RWPE2 (cell line): ENCODE results near the gene PLXNA3.

ENCODE experiments used
- ATAC-seq: fragments of 200-7000 bp; cut with Tn5 transposase; 3 replicates; pipeline ENCODE4 v1.9.1; 2021; ENCODE audit warnings: low read depth
- DNase-seq: peaks from one replicate; pipeline ENCODE4 v3.0.0-alpha.2; 2020; ENCODE audit warnings: low spot score
- H3K27ac ChIP-seq: fragments of 450-650 bp; 2 replicates; pipeline ENCODE4 v1.5.1; 2017; ENCODE audit warnings: mild to moderate bottlenecking; ENCODE audit not compliant: poor library complexity, severe bottlenecking
- H3K27me3 ChIP-seq: fragments of 250-450 bp; sonication (Bioruptor Pico); 2 replicates; pipeline ENCODE4 v1.5.1; 2021; ENCODE audit warnings: mild to moderate bottlenecking, moderate library complexity; ENCODE audit not compliant: insufficient read depth, poor library complexity, severe bottlenecking
- H3K36me3 ChIP-seq: fragments of 250-450 bp; sonication (Bioruptor Pico); 2 replicates; pipeline ENCODE4 v1.5.1; 2020; ENCODE audit warnings: low read depth, mild to moderate bottlenecking, moderate library complexity
- H3K4me1 ChIP-seq: fragments of 250-450 bp; sonication (Bioruptor Pico); 2 replicates; pipeline ENCODE4 v1.5.1; 2021; ENCODE audit warnings: mild to moderate bottlenecking, moderate library complexity; ENCODE audit not compliant: insufficient read depth, poor library complexity, severe bottlenecking
- H3K4me3 ChIP-seq: fragments of 250-450 bp; sonication (Bioruptor Pico); 2 replicates; pipeline ENCODE4 v1.5.1; 2021; ENCODE audit warnings: mild to moderate bottlenecking, moderate library complexity; ENCODE audit not compliant: severe bottlenecking
- H3K9me3 ChIP-seq: fragments of 250-450 bp; sonication (Bioruptor Pico); 2 replicates; pipeline ENCODE4 v1.5.1; 2021; ENCODE audit warnings: mild to moderate bottlenecking, moderate library complexity; ENCODE audit not compliant: severe bottlenecking
- CTCF ChIP-seq: fragments of 450-650 bp; IDR thresholded peaks from one replicate; pipeline ENCODE4 v1.5.1; 2017; ENCODE audit warnings: mild to moderate bottlenecking, moderate library complexity; ENCODE audit not compliant: poor library complexity, severe bottlenecking

The PLXNA3 gene

GRCh38 chrX:154420402-154420756 is 37.7 kb upstream of the PLXNA3 start:
- no peaks in the 10 kb centered on the region for H3K36me3 ChIP-seq
- H3K27ac ChIP-seq: no peak overlapping the region
- no peaks in the 10 kb centered on the region for H3K9me3 ChIP-seq
- ATAC-seq: no peak
- H3K27me3 ChIP-seq: no peaks in the 10 kb centered on the region
- DNase-seq: no peak
- TF ChIP-seq CTCF: no peak
- H3K4me1 ChIP-seq: no peaks in the 10 kb centered on the region
- H3K4me3 ChIP-seq: no peak overlapping the region

- Histone ChIP-seq H3K4me3 (no peak overlapping the region), H3K4me1 (no peaks in the 10 kb centered on the region), H3K27me3 (no peaks in the 10 kb centered on the region), H3K27ac (no peak overlapping the region), H3K9me3 (no peaks in the 10 kb centered on the region), H3K36me3 (no peaks in the 10 kb centered on the region)
- ATAC-seq: no peak
- no peak for DNase-seq
- TF ChIP-seq CTCF: no peak
These were observed 30.9 kb upstream of the PLXNA3 start for GRCh38 chrX:154426916-154427770.

GRCh38 chrX:154428176-154429171 is 29.6 kb upstream of the PLXNA3 start, which contains the start of gene ATP6AP1:
Gene ATP6AP1 (plus strand): TSS chrX:154428677. CDS start chrX:154428693, 16 bp downstream.
- no peak for TF ChIP-seq CTCF
- DNase-seq: peak; percentile 89
- Histone ChIP-seq H3K27me3 (no peaks in the 10 kb centered on the region), H3K4me3 (peak within 1 kb of the TSS; percentile 68), H3K36me3 (no peaks in the 10 kb centered on the region), H3K9me3 (no peaks in the 10 kb centered on the region), H3K27ac (peak within 1 kb of the TSS; percentile 24), H3K4me1 (no peaks in the 10 kb centered on the region)
- peak; percentile 100 for ATAC-seq

GRCh38 chrX:154429711-154430110 is 28.4 kb upstream of the PLXNA3 start:
- no peak for DNase-seq
- ATAC-seq: no peak
- Histone ChIP-seq H3K27me3 (no peaks in the 10 kb centered on the region), H3K9me3 (no peaks in the 10 kb centered on the region), H3K4me3 (peak overlapping the region; percentile 68), H3K4me1 (no peaks in the 10 kb centered on the region), H3K27ac (no peak overlapping the region), H3K36me3 (no peaks in the 10 kb centered on the region)
- TF ChIP-seq CTCF: no peak
